ENCODE measurements around the gene TMC6. TPM values are rescaled to one million over a fixed set of nuclear protein-coding genes. Genes with fewer than 3 reads are reported as not detected.

TMC6 gene
- total RNA-seq, 2 donors from 2014 or later, result 143 to 149 TPM

DNA sequence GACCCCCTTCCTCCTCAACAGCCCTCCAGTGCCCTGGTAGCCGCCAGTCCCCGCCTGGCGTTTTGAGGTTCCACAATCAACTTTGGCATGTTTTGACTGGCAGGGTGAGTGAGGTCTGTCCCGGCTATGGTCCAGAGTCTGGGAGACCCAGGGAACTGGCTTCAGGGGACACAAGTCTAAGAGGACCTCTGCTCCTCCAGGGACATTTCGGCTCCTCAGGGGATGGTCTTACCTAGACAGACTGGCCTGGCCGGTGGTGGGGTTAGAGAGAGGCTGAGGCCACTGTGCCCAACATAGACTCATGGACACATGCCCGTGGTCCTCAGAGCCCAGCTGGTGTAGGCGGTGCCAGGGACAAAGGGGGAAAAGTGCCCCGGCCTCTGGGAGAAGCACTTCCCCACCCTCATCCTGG is 4.2 kb upstream of the TMC6 start:
- Mint-ChIP-seq H3K4me1 (peaks cover 16% of the 10 kb centered on the region), H3K4me3 (peak overlapping the region; percentile 44)

DNA sequence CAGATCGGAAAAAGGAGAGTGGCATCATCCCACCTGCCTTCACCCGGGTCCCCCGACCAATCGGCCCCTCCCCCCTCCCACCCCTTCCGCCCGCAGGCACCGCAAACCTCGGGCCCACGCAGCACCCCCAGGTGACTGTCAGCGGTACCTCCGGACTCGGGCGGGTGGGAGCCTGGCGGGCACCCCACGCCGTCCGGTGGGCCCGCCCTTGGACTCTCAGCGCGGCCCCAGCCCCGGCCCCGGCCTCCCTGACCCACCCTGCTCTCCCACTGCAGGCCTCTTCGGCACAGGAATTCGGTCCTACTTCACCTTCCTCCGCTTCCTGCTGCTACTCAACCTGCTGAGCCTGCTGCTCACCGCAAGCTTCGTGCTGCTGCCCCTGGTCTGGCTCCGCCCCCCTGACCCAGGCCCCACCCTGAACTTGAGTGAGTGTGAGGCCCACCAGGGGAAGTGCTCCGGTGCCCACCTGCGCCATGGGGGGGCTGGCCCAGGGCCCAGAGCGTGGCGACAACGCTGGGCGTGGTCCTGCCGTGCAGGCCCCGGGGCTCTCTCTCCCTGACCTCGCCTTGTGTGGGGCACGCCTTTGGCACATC is 3.6 kb upstream of the TMC6 start:
- Histone ChIP-seq H3K4me3 (ENCODE audit: low read length) (no peak overlapping the region), H3K36me3 (ENCODE audit: control insufficient read depth, insufficient read depth, low read length) (no peaks in the 10 kb centered on the region), H3K4me1 (ENCODE audit: control insufficient read depth, insufficient read depth, low read length) (peaks cover under 1% of the 10 kb centered on the region), H3K9me3 (ENCODE audit: control insufficient read depth, low read length) (no peaks in the 10 kb centered on the region), H3K27me3 (ENCODE audit: control insufficient read depth, insufficient read depth, low read length, poor library complexity, severe bottlenecking) (peaks cover 7% of the 10 kb centered on the region), H3K9ac (ENCODE audit: extremely low read depth, low read length, poor library complexity, severe bottlenecking) (no peak overlapping the region), H3K27ac (ENCODE audit: low read depth, low read length) (no peak overlapping the region)
- DNase-seq, result peak; percentile 90
- Mint-ChIP-seq H3K27ac (no peak overlapping the region), H3K36me3 (ENCODE audit: low read depth) (no peaks in the 10 kb centered on the region), H3K4me3 (peak overlapping the region; percentile 44), H3K4me1 (peaks cover 18% of the 10 kb centered on the region), H3K27me3 (ENCODE audit: insufficient read depth) (peaks cover 24% of the 10 kb centered on the region), H3K9me3 (no peaks in the 10 kb centered on the region)
- TF ChIP-seq, protein P1, sequence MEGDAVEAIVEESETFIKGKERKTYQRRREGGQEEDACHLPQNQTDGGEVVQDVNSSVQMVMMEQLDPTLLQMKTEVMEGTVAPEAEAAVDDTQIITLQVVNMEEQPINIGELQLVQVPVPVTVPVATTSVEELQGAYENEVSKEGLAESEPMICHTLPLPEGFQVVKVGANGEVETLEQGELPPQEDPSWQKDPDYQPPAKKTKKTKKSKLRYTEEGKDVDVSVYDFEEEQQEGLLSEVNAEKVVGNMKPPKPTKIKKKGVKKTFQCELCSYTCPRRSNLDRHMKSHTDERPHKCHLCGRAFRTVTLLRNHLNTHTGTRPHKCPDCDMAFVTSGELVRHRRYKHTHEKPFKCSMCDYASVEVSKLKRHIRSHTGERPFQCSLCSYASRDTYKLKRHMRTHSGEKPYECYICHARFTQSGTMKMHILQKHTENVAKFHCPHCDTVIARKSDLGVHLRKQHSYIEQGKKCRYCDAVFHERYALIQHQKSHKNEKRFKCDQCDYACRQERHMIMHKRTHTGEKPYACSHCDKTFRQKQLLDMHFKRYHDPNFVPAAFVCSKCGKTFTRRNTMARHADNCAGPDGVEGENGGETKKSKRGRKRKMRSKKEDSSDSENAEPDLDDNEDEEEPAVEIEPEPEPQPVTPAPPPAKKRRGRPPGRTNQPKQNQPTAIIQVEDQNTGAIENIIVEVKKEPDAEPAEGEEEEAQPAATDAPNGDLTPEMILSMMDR (conservative IDR thresholded peaks at IDR 0.05), result peak; percentile 18
- 37 to 45% methylated on average over 7 to 38 of the region's 38 CpGs for WGBS, 2 experiments (ENCODE audit: insufficient coverage in 1 of 2, insufficient read length in 1 of 2)

More for the DNA sequence above, 4.2 kb upstream of the TMC6 start:
- Histone ChIP-seq H3K36me3 (ENCODE audit: control insufficient read depth, insufficient read depth, low read length) (no peaks in the 10 kb centered on the region), H3K9ac (ENCODE audit: extremely low read depth, low read length, poor library complexity, severe bottlenecking) (no peak overlapping the region), H3K9me3 (ENCODE audit: control insufficient read depth, low read length) (no peaks in the 10 kb centered on the region), H3K4me3 (ENCODE audit: low read length) (no peak overlapping the region), H3K27ac (ENCODE audit: low read depth, low read length) (no peak overlapping the region), H3K4me1 (ENCODE audit: control insufficient read depth, insufficient read depth, low read length) (no peaks in the 10 kb centered on the region), H3K27me3 (ENCODE audit: control insufficient read depth, insufficient read depth, low read length, poor library complexity, severe bottlenecking) (peaks cover 7% of the 10 kb centered on the region)
- Mint-ChIP-seq H3K27ac (no peak overlapping the region), H3K27me3 (ENCODE audit: insufficient read depth) (peaks cover 24% of the 10 kb centered on the region), H3K9me3 (no peaks in the 10 kb centered on the region), H3K36me3 (ENCODE audit: low read depth) (no peaks in the 10 kb centered on the region)
- DNase-seq, result peak; percentile 69
- TF ChIP-seq, protein P1 (conservative IDR thresholded peaks at IDR 0.05), result no peak
- WGBS, 2 experiments (ENCODE audit: insufficient coverage in 1 of 2, insufficient read length in 1 of 2), result 92 to 95% methylated on average over 7 to 9 of the region's 9 CpGs

DNA sequence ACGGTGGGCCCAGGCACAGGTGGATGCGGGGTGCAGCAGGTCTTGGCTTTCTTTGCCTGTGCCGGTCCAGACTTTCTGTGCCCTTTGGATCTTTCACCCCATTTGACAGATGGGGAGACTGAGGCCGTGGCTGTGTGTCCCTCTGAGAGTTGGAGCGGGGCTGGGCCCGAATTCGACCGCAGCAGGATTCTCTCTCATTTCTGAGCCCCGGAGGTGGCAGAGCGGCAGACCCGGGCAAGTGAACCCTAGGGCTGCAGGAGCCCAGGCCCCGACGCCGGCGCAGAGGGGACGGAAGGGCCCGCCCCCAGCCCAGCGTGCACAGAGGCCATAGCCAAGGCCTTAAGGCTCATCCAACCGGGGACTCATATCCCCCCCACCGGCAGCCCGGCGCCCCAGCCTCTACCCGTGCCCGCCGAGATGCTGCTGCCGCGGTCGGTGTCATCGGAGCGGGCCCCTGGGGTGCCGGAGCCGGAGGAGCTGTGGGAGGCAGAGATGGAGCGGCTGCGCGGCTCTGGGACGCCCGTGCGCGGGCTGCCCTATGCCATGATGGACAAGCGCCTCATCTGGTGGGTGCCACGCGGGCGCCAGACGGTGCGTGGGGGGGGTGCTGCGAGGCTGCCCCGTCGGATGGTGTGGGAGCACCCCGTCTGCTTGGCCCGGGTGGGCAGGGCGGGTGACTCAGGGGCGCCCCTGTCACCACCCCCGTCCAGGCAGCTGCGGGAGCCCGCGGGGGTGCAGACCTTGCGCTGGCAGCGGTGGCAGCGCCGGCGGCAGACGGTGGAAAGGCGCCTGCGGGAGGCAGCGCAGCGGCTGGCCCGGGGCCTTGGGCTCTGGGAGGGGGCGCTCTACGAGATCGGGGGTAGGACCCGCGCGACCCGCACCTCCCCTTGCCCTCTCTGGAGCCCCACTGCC is 2.9 kb upstream of the TMC6 start:
- 45 to 52% methylated on average over 21 to 74 of the region's 74 CpGs for WGBS, 2 experiments (ENCODE audit: insufficient coverage in 1 of 2, insufficient read length in 1 of 2)
- Mint-ChIP-seq H3K27me3 (ENCODE audit: insufficient read depth) (peaks cover 24% of the 10 kb centered on the region), H3K36me3 (ENCODE audit: low read depth) (peaks cover under 1% of the 10 kb centered on the region), H3K9me3 (no peaks in the 10 kb centered on the region), H3K4me1 (peaks cover 21% of the 10 kb centered on the region), H3K4me3 (peak overlapping the region; percentile 44), H3K27ac (no peak overlapping the region)
- H3K27ac ChIP-seq (ENCODE audit: low read depth, low read length), result no peak overlapping the region
- DNase-seq, result peak; percentile 81
- peaks cover 7% of the 10 kb centered on the region for H3K27me3 ChIP-seq (ENCODE audit: control insufficient read depth, insufficient read depth, low read length, poor library complexity, severe bottlenecking)
- peaks cover 5% of the 10 kb centered on the region for H3K4me1 ChIP-seq (ENCODE audit: control insufficient read depth, insufficient read depth, low read length)
- no peak overlapping the region for H3K9ac ChIP-seq (ENCODE audit: extremely low read depth, low read length, poor library complexity, severe bottlenecking)
- H3K9me3 ChIP-seq (ENCODE audit: control insufficient read depth, low read length), result no peaks in the 10 kb centered on the region
- no peak overlapping the region for H3K4me3 ChIP-seq (ENCODE audit: low read length)
- no peaks in the 10 kb centered on the region for H3K36me3 ChIP-seq (ENCODE audit: control insufficient read depth, insufficient read depth, low read length)
- TF ChIP-seq, protein P1 (conservative IDR thresholded peaks at IDR 0.05), result no peak

Measured in endodermal cell (in vitro differentiated cells).